ENCODE results near the gene DNM2. TPM values are rescaled to one million over a fixed set of nuclear protein-coding genes. Genes with fewer than 3 reads are reported as not detected.

DNM2 gene
- total RNA-seq, 1 donor from 2014 or later = 184 TPM

- Mint-ChIP-seq H3K36me3 (ENCODE audit: low read depth, unreplicated experiment) (peaks cover 42% of the 10 kb centered on the region), H3K4me1 (ENCODE audit: unreplicated experiment) (no peaks in the 10 kb centered on the region), H3K9me3 (ENCODE audit: unreplicated experiment) (no peaks in the 10 kb centered on the region), H3K27ac (ENCODE audit: unreplicated experiment) (no peak overlapping the region), H3K27me3 (ENCODE audit: unreplicated experiment) (peaks cover 2% of the 10 kb centered on the region), H3K4me3 (ENCODE audit: unreplicated experiment) (no peak overlapping the region)
- no peak for DNase-seq (ENCODE audit: low spot score)
- TF ChIP-seq, protein P1, sequence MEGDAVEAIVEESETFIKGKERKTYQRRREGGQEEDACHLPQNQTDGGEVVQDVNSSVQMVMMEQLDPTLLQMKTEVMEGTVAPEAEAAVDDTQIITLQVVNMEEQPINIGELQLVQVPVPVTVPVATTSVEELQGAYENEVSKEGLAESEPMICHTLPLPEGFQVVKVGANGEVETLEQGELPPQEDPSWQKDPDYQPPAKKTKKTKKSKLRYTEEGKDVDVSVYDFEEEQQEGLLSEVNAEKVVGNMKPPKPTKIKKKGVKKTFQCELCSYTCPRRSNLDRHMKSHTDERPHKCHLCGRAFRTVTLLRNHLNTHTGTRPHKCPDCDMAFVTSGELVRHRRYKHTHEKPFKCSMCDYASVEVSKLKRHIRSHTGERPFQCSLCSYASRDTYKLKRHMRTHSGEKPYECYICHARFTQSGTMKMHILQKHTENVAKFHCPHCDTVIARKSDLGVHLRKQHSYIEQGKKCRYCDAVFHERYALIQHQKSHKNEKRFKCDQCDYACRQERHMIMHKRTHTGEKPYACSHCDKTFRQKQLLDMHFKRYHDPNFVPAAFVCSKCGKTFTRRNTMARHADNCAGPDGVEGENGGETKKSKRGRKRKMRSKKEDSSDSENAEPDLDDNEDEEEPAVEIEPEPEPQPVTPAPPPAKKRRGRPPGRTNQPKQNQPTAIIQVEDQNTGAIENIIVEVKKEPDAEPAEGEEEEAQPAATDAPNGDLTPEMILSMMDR (IDR thresholded peaks at IDR 0.05; ENCODE audit: unreplicated experiment) = no peak
Measured at GRCh38 chr19:10677751-10678150, 40.1 kb upstream of the DNM2 start.

DNA sequence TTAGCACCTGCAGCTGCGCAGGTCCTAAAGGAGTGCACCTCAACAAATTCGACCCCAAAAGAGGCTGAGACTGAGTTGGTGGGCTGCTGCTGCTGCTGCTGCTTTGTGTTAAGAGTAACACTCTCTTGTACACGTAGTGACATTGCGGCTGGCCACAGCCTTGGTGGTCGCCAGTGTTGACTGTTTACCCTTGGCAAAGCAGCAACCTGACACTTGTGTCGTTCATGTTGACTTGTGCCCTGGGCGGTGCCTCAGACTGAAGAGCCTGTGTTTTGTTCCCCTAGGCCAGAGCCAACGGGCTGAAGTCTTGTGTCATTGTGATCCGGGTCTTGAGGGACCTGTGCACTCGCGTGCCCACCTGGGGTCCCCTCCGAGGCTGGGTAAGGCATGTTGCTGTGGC lies 39.1 kb upstream of the DNM2 start:
- H3K9me3 Mint-ChIP-seq (ENCODE audit: unreplicated experiment) = no peaks in the 10 kb centered on the region
- H3K4me3 Mint-ChIP-seq (ENCODE audit: unreplicated experiment) = no peak overlapping the region
- H3K27ac Mint-ChIP-seq (ENCODE audit: unreplicated experiment) = no peak overlapping the region
- H3K36me3 Mint-ChIP-seq (ENCODE audit: low read depth, unreplicated experiment) = peaks cover 36% of the 10 kb centered on the region
- DNase-seq (ENCODE audit: low spot score) = no peak
- TF ChIP-seq, protein P1 (IDR thresholded peaks at IDR 0.05; ENCODE audit: unreplicated experiment) = no peak
- H3K4me1 Mint-ChIP-seq (ENCODE audit: unreplicated experiment) = no peaks in the 10 kb centered on the region
- H3K27me3 Mint-ChIP-seq (ENCODE audit: unreplicated experiment) = peaks cover 3% of the 10 kb centered on the region

GRCh38 chr19:10679743-10680142 lies 38.1 kb upstream of the DNM2 start:
- TF ChIP-seq, protein P1 (IDR thresholded peaks at IDR 0.05; ENCODE audit: unreplicated experiment) = no peak
- Mint-ChIP-seq H3K36me3 (ENCODE audit: low read depth, unreplicated experiment) (peaks cover 45% of the 10 kb centered on the region), H3K27me3 (ENCODE audit: unreplicated experiment) (peaks cover 3% of the 10 kb centered on the region)

DNA sequence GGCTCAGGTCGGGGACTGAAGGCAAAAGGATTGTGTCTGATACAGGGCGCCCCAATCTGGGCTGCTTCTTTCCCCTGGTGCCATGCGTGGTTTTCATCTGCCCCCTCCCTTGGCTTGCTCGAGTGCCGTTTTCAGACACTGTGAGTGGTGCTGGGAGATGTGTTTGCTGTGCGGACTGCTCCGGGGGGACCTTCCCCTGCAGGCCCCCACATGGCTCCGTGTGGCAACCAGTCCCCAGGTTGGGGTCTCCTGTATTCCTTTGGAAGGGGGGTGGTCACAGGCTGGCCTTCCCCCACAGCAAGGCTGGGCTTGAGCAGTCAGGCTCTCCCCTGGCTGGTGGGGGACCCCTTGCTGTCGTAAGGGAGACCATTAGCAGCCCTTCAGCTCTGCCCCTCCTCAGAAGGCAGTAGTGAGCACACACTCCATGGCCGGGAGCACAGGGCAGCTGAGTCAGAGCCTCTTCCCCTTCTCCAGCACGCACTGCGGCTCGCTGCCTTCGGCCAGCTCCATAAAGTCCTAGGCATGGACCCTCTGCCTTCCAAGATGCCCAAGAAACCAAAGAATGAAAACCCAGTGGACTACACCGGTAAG lies 37.2 kb upstream of the DNM2 start:
- H3K36me3 Mint-ChIP-seq (ENCODE audit: low read depth, unreplicated experiment) = peaks cover 48% of the 10 kb centered on the region
- TF ChIP-seq, protein P1 (IDR thresholded peaks at IDR 0.05; ENCODE audit: unreplicated experiment) = no peak
- H3K27me3 Mint-ChIP-seq (ENCODE audit: unreplicated experiment) = peaks cover 3% of the 10 kb centered on the region
- no peak overlapping the region for H3K27ac Mint-ChIP-seq (ENCODE audit: unreplicated experiment)
- no peak for DNase-seq (ENCODE audit: low spot score)
- peak overlapping the region; percentile 77 for H3K4me3 Mint-ChIP-seq (ENCODE audit: unreplicated experiment)
- no peaks in the 10 kb centered on the region for H3K9me3 Mint-ChIP-seq (ENCODE audit: unreplicated experiment)
- no peaks in the 10 kb centered on the region for H3K4me1 Mint-ChIP-seq (ENCODE audit: unreplicated experiment)

More at GRCh38 chr19:10679743-10680142, 38.1 kb upstream of the DNM2 start:
- Mint-ChIP-seq H3K27ac (ENCODE audit: unreplicated experiment) (no peak overlapping the region), H3K9me3 (ENCODE audit: unreplicated experiment) (no peaks in the 10 kb centered on the region), H3K4me1 (ENCODE audit: unreplicated experiment) (no peaks in the 10 kb centered on the region), H3K4me3 (ENCODE audit: unreplicated experiment) (no peak overlapping the region)
- DNase-seq (ENCODE audit: low spot score) = no peak

GRCh38 chr19:10681658-10682057 lies 36.2 kb upstream of the DNM2 start:
- Mint-ChIP-seq H3K9me3 (ENCODE audit: unreplicated experiment) (no peaks in the 10 kb centered on the region), H3K4me3 (ENCODE audit: unreplicated experiment) (no peak overlapping the region), H3K27me3 (ENCODE audit: unreplicated experiment) (peaks cover 5% of the 10 kb centered on the region), H3K4me1 (ENCODE audit: unreplicated experiment) (no peaks in the 10 kb centered on the region), H3K27ac (ENCODE audit: unreplicated experiment) (no peak overlapping the region), H3K36me3 (ENCODE audit: low read depth, unreplicated experiment) (peaks cover 50% of the 10 kb centered on the region)
- TF ChIP-seq, protein P1 (IDR thresholded peaks at IDR 0.05; ENCODE audit: unreplicated experiment) = no peak
- no peak for DNase-seq (ENCODE audit: low spot score)
